GM20431 (cell line): Measurements from ENCODE around the gene GRIN3B.

Experiments
- in situ Hi-C: fragments of 300-500 bp; cut with MseI, MboI; formaldehyde crosslinking; loops from one replicate; pipeline ENCODE4 v1.15.0; 2020; ENCODE audit warnings: low sequenced_read_pairs; ENCODE audit not compliant: unreplicated experiment

The GRIN3B gene

DNA sequence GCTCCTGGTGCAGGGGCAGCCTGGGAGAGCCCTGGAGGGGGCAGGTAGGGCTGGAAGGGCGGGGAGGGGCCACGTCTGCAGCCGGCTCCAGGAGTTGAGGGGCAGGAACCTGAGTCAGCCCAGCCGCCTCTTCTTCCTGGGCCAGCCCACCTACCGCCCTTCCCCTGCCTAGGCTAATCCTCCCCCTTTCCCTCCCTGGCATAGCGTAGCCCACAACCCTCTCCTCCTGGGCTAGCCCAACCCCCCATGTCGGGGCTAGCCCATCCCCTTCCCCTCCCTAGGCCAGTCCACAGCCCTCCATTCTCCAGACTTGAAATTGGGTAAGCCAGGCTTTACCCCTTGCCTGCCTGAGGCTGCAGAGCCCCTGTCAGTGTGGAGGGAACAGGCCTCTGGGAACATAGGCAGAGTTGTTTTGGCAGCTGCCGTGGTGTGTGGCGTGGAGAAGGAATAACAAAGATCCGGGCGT, 36.7 kb upstream of the GRIN3B start:
- in situ Hi-C loops = no loop called here

GRCh38 chr19:964116-964520, 36.1 kb upstream of the GRIN3B start:
- in situ Hi-C loops = no loop called here

- in situ Hi-C loops = no loop called here
Observed at GRCh38 chr19:964761-965694, 35.2 kb upstream of the GRIN3B start.

DNA sequence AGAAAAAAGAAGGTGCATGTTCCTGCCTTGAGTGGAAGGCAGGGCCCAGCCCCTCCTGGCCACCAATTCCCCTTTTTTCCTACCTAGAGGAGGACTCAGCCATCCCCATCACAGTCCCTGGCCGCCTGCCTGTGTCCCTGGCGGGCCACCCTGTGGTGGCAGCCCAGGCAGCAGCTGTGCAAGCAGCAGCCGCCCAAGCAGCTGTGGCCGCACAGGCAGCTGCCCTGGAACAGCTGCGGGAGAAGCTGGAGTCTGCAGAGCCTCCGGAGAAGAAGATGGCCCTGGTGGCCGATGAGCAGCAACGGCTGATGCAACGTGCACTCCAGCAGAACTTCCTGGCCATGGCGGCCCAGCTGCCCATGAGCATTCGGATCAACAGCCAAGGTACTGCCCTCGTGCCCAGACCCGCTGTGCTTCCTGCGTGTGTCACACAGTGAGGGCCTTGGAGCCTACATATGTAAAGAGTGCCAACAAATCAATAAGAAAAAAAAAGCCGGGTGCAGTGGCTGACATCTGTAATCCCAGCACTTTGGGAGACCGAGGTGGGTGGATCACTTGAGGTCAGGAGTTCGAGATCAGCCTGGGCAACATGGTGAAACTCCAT, 33.6 kb upstream of the GRIN3B start:
- in situ Hi-C loops = no loop called here

DNA sequence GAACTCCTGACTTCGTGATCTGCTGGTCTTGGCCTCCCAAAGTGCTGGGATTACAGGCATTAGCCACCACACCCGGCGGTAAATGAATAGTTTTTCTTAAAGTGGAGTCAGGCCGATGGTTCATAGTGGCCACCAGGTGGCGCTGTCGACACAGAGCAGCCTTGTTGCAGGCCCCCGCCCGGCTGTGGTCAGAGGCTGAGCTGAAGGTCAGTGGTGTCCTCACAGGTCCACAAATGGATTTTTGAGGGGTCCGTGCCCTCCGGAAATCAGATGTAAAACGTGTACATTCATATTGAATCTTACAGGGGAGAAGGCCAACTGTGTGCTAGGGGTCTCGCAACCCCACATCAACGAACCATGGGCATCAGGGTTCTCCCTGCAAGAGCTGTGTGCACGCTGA, 29.5 kb upstream of the GRIN3B start:
- in situ Hi-C loops = no loop called here

- in situ Hi-C loops = no loop called here
Observed at GRCh38 chr19:971795-972194, 28.4 kb upstream of the GRIN3B start.

DNA sequence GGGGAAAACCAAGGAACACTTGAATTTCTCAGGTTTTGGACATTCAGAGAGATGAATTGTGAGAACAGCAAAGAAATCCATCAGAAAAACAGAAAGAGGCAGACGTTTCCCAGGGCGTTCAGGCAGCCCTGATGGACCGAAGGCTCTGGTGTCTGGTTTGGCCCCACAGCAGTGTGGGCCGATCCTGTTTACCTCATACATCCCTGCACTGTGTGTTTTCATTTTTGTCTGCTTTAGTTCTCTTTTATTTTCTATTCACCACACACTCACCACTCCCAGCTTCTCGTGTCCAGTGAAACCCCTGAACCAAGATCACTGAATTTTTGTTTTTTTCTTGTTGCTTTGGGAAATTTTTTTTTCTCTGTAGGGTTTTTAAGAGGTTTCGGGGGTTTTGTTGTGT, 27.9 kb upstream of the GRIN3B start:
- in situ Hi-C loops = no loop called here

GRCh38 chr19:973726-974563, 26.3 kb upstream of the GRIN3B start:
- in situ Hi-C loops = no loop called here

- in situ Hi-C loops = no loop called here
Observed at GRCh38 chr19:974564-975257, 25.5 kb upstream of the GRIN3B start.

DNA sequence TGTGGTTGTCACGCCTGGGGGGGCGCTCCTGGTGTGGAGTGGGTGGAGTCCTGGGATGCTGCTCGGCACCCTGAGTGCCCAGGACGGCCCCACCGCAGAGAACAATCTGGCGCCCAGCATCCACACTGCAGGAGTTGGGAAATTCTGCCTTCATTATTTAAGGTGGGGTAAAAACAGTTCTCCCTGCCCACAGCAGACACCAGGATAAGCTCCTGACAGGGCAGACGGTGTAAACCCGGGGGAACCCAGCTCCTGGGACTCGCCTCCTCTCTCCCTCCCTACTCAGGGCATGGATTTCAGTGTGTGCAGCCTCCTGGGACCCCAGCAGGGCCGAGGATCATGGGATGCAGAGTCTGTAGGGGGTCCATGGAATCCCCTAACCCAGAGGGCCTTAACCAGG, 23.7 kb upstream of the GRIN3B start:
- in situ Hi-C loops = no loop called here

DNA sequence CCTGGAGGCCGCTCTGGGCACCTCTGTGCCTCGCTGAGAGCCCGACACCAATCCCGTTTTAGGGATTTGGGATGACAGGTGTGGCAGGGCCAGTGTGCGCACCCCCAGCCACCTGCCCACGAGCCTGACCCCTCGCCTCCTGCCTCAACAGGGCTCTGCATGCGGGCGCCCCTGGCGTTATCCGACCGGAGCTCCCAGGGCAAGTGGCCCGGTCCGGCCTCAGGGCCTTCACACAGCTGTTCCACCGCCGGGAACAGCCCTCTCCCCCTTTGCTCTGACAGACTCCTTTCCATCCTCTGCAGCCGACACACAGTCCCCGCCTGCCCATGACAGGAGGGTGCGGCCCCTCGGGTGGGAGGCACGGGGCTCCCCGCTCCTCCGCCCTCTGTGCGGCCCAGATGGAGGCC, 23.2 kb upstream of the GRIN3B start:
- in situ Hi-C loops = no loop called here

DNA sequence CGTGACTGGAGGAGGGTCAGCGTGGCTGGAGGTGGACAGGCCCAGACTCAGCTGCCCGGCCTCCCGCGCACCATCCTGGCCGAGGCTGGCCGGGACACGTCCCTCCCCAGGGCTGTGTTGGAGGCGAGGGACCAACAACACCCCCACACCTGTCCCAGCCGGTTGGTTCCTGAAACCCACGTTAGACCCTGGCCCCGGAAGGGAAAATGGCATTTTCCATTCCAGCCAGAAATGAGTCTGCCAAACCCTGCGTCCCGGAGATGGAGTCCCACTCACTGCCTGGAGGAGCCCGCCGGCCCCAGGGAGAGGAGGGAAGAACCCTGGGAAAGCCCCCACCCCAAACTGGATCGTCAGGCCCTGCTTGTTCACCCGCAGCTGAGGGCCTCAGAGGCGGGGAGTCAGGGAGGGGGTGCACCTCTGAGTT, 20.9 kb upstream of the GRIN3B start:
- in situ Hi-C loops = no loop called here

- in situ Hi-C loops = no loop called here
Observed at GRCh38 chr19:980133-980998, 19.9 kb upstream of the GRIN3B start.

DNA sequence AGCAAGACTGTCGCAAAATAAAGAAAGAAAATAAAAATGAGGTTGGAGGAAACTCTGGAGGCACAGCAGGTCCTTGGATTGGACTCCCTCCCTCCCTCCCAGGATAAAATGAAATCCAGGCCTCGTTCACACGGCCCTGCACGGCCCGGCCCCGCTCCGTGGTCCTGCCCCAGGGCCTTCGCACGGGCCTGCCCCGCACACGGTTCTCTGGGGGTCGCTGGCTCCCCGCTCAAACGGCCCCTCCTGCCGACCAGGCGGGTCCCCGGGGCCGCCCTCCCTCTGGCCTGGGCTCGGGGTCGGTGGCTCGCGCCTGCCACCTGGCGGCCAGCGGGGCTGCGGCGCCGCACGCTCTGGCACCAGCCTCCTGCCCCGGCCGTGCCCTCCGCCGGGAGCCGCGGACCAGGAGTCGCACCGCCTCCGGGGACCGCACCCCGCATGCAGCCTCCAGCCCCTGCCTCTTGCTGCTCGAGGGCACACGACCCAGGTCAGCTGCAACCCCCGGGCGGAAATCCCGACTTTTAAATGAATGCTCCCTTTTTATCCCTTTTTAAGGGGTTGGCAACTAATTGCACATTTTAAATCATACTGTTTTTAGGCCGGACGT, 17.6 kb upstream of the GRIN3B start:
- in situ Hi-C loops = no loop called here

GRCh38 chr19:984165-984967, 15.9 kb upstream of the GRIN3B start, which contains the start of gene WDR18:
TSS of gene WDR18 (plus strand) at chr19:984345. CDS start at chr19:984354, 9 bp downstream.
- in situ Hi-C loops = no loop called here

DNA sequence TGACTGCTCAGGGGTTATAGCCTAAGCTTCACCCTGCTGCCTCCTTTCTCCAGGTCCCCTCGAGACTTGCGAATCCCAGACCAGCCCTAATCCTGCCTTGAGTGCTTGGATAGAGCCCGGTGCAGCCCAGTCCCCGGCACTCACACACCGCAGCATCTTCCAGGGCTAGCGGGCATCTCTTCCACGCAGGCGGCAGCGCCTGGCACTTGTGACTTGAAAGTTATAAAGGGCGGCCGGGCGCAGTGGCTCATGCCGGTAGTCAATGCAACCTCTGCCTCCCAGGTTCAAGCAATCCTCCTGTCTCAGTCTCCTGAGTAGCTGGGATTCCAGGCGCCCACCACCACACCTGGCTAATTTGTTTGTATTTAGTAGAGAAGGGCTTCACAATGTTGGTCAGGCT, 14.1 kb upstream of the GRIN3B start:
- in situ Hi-C loops = loop anchor here (5.0 kb wide), 1 partner anchor 64 kb away; no protein-coding TSS in a partner anchor

DNA sequence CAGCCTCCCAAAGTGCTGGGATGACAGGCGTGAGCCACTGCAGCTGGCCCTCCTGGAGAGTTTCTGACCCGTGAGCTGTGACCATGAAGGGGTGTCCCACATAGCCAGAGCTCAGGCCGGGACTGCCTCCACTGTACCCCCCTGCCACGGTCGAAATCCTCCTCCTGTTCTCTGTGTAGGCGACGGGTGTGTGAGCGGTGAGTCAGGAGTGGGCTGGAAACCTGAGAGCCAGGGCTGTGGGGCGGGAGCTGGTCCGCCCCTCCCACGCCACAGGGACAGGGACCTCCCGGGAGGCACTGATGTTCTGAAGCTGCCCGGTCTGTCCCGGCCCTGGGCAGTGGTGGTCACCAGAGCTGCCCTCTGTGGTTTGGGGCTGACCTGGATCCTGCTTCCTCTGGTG, 12.1 kb upstream of the GRIN3B start:
- in situ Hi-C loops = loop anchor here (5.0 kb wide), 1 partner anchor 66 kb away; no protein-coding TSS in a partner anchor

DNA sequence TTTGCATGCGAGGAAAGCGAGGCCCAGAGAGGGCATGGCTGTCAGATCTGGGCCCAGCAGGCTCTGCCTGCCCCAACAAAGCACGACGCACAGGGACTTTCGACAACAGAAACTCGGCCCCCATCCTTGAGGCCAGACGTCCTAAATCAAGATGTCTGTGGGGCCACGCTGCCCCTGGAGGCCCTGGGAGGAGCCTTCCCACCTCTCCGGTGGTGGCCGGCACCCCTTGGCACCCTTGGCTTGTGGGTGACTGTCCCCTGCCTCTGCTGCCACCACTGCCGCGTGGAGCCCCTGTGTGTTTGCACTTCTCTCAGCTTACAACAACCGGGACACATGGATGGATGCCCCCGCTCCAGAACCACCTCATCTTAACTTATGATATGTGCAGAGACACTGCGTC, 11.7 kb upstream of the GRIN3B start:
- in situ Hi-C loops = loop anchor here (5.0 kb wide), 1 partner anchor 66 kb away; no protein-coding TSS in a partner anchor
